GM23338 (cell line): Measurements from ENCODE around the gene KLHDC9. TPM values are rescaled to one million over a fixed set of nuclear protein-coding genes. Genes with fewer than 3 reads are reported as not detected.

Experiments used
- ATAC-seq: fragments of 200-7000 bp; cut with Tn5 transposase; 3 replicates; pipeline ENCODE4 v1.9.1; 2020
- DNase-seq: peaks from one replicate; pipeline ENCODE4 v3.0.0-alpha.2; 2015; ENCODE audit warnings: low spot score
- H2AFZ ChIP-seq: fragments of 200-600 bp; sonication (generic); 2 replicates; pipeline ENCODE4 v1.8.0; 2016; ENCODE audit warnings: antibody characterized with exemption, mild to moderate bottlenecking, moderate library complexity
- H3F3A ChIP-seq: fragments of 200-600 bp; sonication (generic); replicated peaks from 2 replicates; pipeline ENCODE4 v1.8.0; 2017; ENCODE audit warnings: antibody characterized with exemption, mixed run types, low read depth
- H3K27ac ChIP-seq: fragments of 200-600 bp; sonication (generic); 2 replicates; pipeline ENCODE4 v1.6.1; 2016; ENCODE audit warnings: low read depth
- H3K27me3 ChIP-seq: fragments of 200-600 bp; sonication (generic); 2 replicates; pipeline ENCODE4 v1.8.0; 2016; ENCODE audit warnings: mild to moderate bottlenecking, mixed run types, moderate library complexity; ENCODE audit not compliant: insufficient read depth
- H3K36me3 ChIP-seq: fragments of 200-600 bp; sonication (generic); 2 replicates; pipeline ENCODE4 v1.8.0; 2016; ENCODE audit warnings: mild to moderate bottlenecking; ENCODE audit not compliant: insufficient read depth
- H3K4me1 ChIP-seq: fragments of 200-600 bp; sonication (generic); 2 replicates; pipeline ENCODE4 v1.8.0; 2016; ENCODE audit warnings: mild to moderate bottlenecking, moderate library complexity; ENCODE audit not compliant: insufficient read depth
- H3K4me2 ChIP-seq: fragments of 200-600 bp; sonication (generic); 2 replicates; pipeline ENCODE4 v1.7.1; 2017; ENCODE audit warnings: mixed run types
- H3K4me3 ChIP-seq: fragments of 200-600 bp; sonication (generic); 2 replicates; pipeline ENCODE4 v1.6.1; 2016; ENCODE audit warnings: mixed run types
- H3K79me2 ChIP-seq: fragments of 200-600 bp; sonication (generic); replicated peaks from 2 replicates; pipeline ENCODE4 v1.8.0; 2017; ENCODE audit warnings: mild to moderate bottlenecking; ENCODE audit not compliant: insufficient read depth
- H3K9me2 ChIP-seq: fragments of 200-600 bp; sonication (generic); 2 replicates; pipeline ENCODE4 v1.8.0; 2017; ENCODE audit not compliant: insufficient read depth
- H4K20me1 ChIP-seq: fragments of 200-600 bp; sonication (generic); replicated peaks from 2 replicates; pipeline ENCODE4 v1.8.0; 2017; ENCODE audit warnings: mild to moderate bottlenecking; ENCODE audit not compliant: insufficient read depth
- H3K27ac Mint-ChIP-seq: 2 replicates; pipeline ENCODE4 v1.8.0; 2020; ENCODE audit warnings: inconsistent platforms, mild to moderate bottlenecking, moderate library complexity, mixed read lengths
- H3K27me3 Mint-ChIP-seq: 3 replicates; pipeline ENCODE4 v1.8.0; 2022; ENCODE audit warnings: low read depth, mild to moderate bottlenecking, moderate library complexity, mixed read lengths, inconsistent platforms; ENCODE audit not compliant: insufficient read depth, poor library complexity
- H3K36me3 Mint-ChIP-seq: 3 replicates; pipeline ENCODE4 v1.8.0; 2021; ENCODE audit warnings: low read depth, mild to moderate bottlenecking, inconsistent platforms, moderate library complexity, mixed read lengths
- H3K4me1 Mint-ChIP-seq: 3 replicates; pipeline ENCODE4 v1.8.0; 2020; ENCODE audit warnings: mild to moderate bottlenecking, inconsistent platforms, mixed read lengths
- H3K4me3 Mint-ChIP-seq: 3 replicates; pipeline ENCODE4 v1.8.0; 2021; ENCODE audit warnings: moderate library complexity, mild to moderate bottlenecking, inconsistent platforms, mixed read lengths
- H3K9me3 Mint-ChIP-seq: 3 replicates; pipeline ENCODE4 v1.8.0; 2020; ENCODE audit warnings: moderate library complexity, mild to moderate bottlenecking, inconsistent platforms, mixed read lengths
- CTCF ChIP-seq, 2 experiments: fragments of 200-600 bp in 1 of 2; sonication (generic) in 1 of 2; conservative IDR thresholded peaks; 2 replicates each; pipeline versions ENCODE4 v1.5.1 to v1.6.1; 2016 to 2017; ENCODE audit warnings: antibody characterized with exemption in 2 of 2, low read depth in 2 of 2, mild to moderate bottlenecking in 2 of 2, moderate library complexity in 1 of 2
- ETS1 ChIP-seq: IDR thresholded peaks from 2 replicates; pipeline ENCODE4 v1.6.1; 2016; ENCODE audit warnings: antibody characterized with exemption
- EZH2phosphoT487 ChIP-seq: fragments of 200-600 bp; sonication (generic); IDR thresholded peaks from one replicate; pipeline ENCODE4 v1.8.1; 2018; ENCODE audit warnings: antibody characterized with exemption; ENCODE audit not compliant: unreplicated experiment
- NANOG ChIP-seq: IDR thresholded peaks from 2 replicates; pipeline ENCODE4 v1.6.1; 2016; ENCODE audit warnings: antibody characterized with exemption, borderline replicate concordance
- POLR2AphosphoS5 ChIP-seq: IDR thresholded peaks from 2 replicates; pipeline ENCODE4 v1.6.1; 2016; ENCODE audit warnings: antibody characterized with exemption, low read depth
- ZNF114 ChIP-seq: fragments of 250-450 bp; sonication (Bioruptor Pico); IDR thresholded peaks from 2 replicates; pipeline ENCODE4 v1.5.0; 2020; ENCODE audit warnings: mild to moderate bottlenecking, moderate library complexity
- ZNF462 ChIP-seq: fragments of 250-450 bp; sonication (Bioruptor Pico); IDR thresholded peaks from 2 replicates; pipeline ENCODE4 v1.5.0; 2020; ENCODE audit warnings: mild to moderate bottlenecking, moderate library complexity
- polyA plus RNA-seq: library from polyadenylated mRNA; unstranded; fragments of >200 nt; fragmentation: Nextera tagmentation; extraction: Ambion mirVana; gene quantifications from 2 replicates; pipeline ENCODE4 v1.2.1, GENCODE V29; 2016
- total RNA-seq: library from RNA; depleted of rRNA; stranded (reverse); fragments of >200 nt; shearing (Covaris generic); gene quantifications from 2 replicates; pipeline ENCODE4 v1.2.3, GENCODE V29; 2014

KLHDC9 gene
- total and polyA plus RNA-seq, 2 experiments from 2014 or later: 5.6 to 6.6 TPM

DNA sequence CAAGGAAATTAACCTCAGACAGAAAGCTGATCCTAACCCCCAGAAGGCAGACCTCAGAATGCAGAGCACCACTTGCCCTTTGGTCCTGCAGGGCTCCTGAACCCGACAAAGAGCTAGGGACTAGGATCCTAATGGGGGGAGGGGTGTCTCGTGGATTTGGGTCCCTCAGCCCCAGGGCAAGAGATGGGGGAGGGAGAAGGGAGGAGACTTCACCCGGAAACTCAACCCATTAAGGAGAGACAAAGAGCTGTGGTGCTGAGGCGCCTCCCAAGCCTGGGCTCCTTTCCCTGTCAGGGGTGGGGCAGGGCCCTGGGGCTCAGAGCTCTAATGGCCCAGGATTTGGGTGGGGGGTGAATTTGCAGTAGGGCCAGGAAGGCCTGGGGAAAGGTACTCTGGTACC lies 11.7 kb upstream of the KLHDC9 start (continued):
- no peak for TF ChIP-seq CTCF (conservative IDR thresholded peaks at IDR 0.05; ENCODE audit: low read depth in 2 of 2)
- no peak for TF ChIP-seq POLR2AphosphoS5
- TF ChIP-seq NANOG: no peak
- no peak for TF ChIP-seq EZH2phosphoT487

- no peak for TF ChIP-seq ZNF462 (CRISPR knock-in tag)
- no peak for TF ChIP-seq EZH2phosphoT487
- no peak for TF ChIP-seq ETS1
- no peak for TF ChIP-seq ZNF114 (CRISPR knock-in tag)
- Histone ChIP-seq H3K4me3 (no peak overlapping the region), H3K36me3 (no peaks in the 10 kb centered on the region), H3K9me2 (peaks cover 5% of the 10 kb centered on the region; the same call in 1 of the 2 replicates), H3K27ac (no peak overlapping the region), H3K27me3 (no peaks in the 10 kb centered on the region), H3K4me1 (peaks cover 7% of the 10 kb centered on the region), H4K20me1 (no peaks in the 10 kb centered on the region), H3K79me2 (no peaks in the 10 kb centered on the region), H3F3A (no peaks in the 10 kb centered on the region), H2AFZ (peak overlapping the region; percentile 72; the same call in 1 of the 2 replicates), H3K4me2 (peak overlapping the region; percentile 55; the same call in 1 of the 2 replicates)
- no peak for DNase-seq
- no peaks in the 10 kb centered on the region; the same call in 2 of the 3 replicates for H3K9me3 Mint-ChIP-seq
- no peaks in the 10 kb centered on the region for H3K36me3 Mint-ChIP-seq
- peaks cover 20% of the 10 kb centered on the region for H3K4me1 Mint-ChIP-seq
- peaks cover 15% of the 10 kb centered on the region for H3K27me3 Mint-ChIP-seq
- no peak overlapping the region for H3K27ac Mint-ChIP-seq
- no peak for ATAC-seq
- no peak overlapping the region for H3K4me3 Mint-ChIP-seq
Observed at GRCh38 chr1:161088587-161089110, 9.5 kb upstream of the KLHDC9 start.
